ENCODE results near the gene MAP7. TPM values are rescaled to one million over a fixed set of nuclear protein-coding genes. Genes with fewer than 3 reads are reported as not detected.

The MAP7 gene
- total and polyA plus RNA-seq, 9 of the 15 experiments (the other 6 are each of a cell fraction or from before 2014, with no cell fraction given): 0.76 to 7.7 (median 3.9) TPM

- no peak overlapping the region for H3K27ac ChIP-seq (ENCODE audit: extremely low read depth, low read depth, low read length)
- CTCF ChIA-PET (ENCODE audit: low intra/inter-chr PET ratio): no interaction called here
- intact Hi-C loops (cut with micrococcal nuclease): no loop called here
- no peak overlapping the region for H3K9ac ChIP-seq (ENCODE audit: insufficient read depth in 1 of 2, low read depth in 2 of 2, low read length in 2 of 2)
- 18% methylated on average over 5 of the region's 5 CpGs for WGBS (ENCODE audit: insufficient coverage, low coverage, missing lambda C conversion rate)
- no peak overlapping the region for H3K4me2 ChIP-seq (ENCODE audit: insufficient read depth, low read length)
- peaks cover 0 to under 1% of the 10 kb centered on the region in 2 experiments; a peak in 1 of 5 replicates for H3K4me1 ChIP-seq (replicated peaks in 1 of 2; ENCODE audit: control insufficient read depth in 2 of 2, insufficient read depth in 2 of 2, low read length in 2 of 2)
- no peaks in the 10 kb centered on the region for H3K79me2 ChIP-seq (ENCODE audit: control insufficient read depth, insufficient read depth, low read length)
- no peak overlapping the region for H3K4me3 ChIP-seq
- BruUV-seq (replicated peaks): no TSS peak
- TF ChIP-seq POLR3G (IDR thresholded peaks at IDR 0.05; ENCODE audit: extremely low read depth, insufficient read length, insufficient replicate concordance) (no peak), NFE2 (IDR thresholded peaks at IDR 0.05; ENCODE audit: low read depth) (no peak), RBM22 (IDR thresholded peaks at IDR 0.05; ENCODE audit: low read depth, low read length, poor library complexity, severe bottlenecking) (no peak), ZNF407 (IDR thresholded peaks at IDR 0.05; ENCODE audit: low read depth) (no peak), NFYB (IDR thresholded peaks at IDR 0.05; ENCODE audit: extremely low read depth, insufficient read length) (no peak), JUN (IDR thresholded peaks at IDR 0.05; ENCODE audit: borderline replicate concordance, low read depth, low read length) (no peak), JUN (CRISPR knock-in tag; IDR thresholded peaks at IDR 0.05; ENCODE audit: borderline replicate concordance) (no peak), HSF4 (CRISPR knock-in tag; IDR thresholded peaks at IDR 0.05; ENCODE audit: borderline replicate concordance) (no peak), MAFK (IDR thresholded peaks at IDR 0.05; ENCODE audit: low read length) (no peak)
- TF ChIP-seq, protein P1, sequence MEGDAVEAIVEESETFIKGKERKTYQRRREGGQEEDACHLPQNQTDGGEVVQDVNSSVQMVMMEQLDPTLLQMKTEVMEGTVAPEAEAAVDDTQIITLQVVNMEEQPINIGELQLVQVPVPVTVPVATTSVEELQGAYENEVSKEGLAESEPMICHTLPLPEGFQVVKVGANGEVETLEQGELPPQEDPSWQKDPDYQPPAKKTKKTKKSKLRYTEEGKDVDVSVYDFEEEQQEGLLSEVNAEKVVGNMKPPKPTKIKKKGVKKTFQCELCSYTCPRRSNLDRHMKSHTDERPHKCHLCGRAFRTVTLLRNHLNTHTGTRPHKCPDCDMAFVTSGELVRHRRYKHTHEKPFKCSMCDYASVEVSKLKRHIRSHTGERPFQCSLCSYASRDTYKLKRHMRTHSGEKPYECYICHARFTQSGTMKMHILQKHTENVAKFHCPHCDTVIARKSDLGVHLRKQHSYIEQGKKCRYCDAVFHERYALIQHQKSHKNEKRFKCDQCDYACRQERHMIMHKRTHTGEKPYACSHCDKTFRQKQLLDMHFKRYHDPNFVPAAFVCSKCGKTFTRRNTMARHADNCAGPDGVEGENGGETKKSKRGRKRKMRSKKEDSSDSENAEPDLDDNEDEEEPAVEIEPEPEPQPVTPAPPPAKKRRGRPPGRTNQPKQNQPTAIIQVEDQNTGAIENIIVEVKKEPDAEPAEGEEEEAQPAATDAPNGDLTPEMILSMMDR (IDR thresholded peaks at IDR 0.05 in 2 of 3, conservative IDR thresholded peaks at IDR 0.05 in 1 of 3; ENCODE audit: insufficient read depth in 2 of 3, low read depth in 1 of 3, low read length in 3 of 3): no peak
- TF ChIP-seq, protein P2, sequence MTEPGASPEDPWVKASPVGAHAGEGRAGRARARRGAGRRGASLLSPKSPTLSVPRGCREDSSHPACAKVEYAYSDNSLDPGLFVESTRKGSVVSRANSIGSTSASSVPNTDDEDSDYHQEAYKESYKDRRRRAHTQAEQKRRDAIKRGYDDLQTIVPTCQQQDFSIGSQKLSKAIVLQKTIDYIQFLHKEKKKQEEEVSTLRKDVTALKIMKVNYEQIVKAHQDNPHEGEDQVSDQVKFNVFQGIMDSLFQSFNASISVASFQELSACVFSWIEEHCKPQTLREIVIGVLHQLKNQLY (CRISPR knock-in tag; conservative IDR thresholded peaks at IDR 0.05): no peak
- no peaks in the 10 kb centered on the region for H4K20me1 ChIP-seq (replicated peaks; ENCODE audit: control insufficient read depth, insufficient read depth, low read length)
- ATAC-seq (no peak), FAIRE-seq (no peak), DNase-seq (ENCODE audit: extremely low read depth in 1 of 4, low spot score in 3 of 4) (no peak)
- in situ Hi-C loops (cut with MboI): no loop called here
- H3K36me3 ChIP-seq (ENCODE audit: control insufficient read depth, insufficient read depth, low read length): no peaks in the 10 kb centered on the region
- H3K9me3 ChIP-seq (replicated peaks; ENCODE audit: control insufficient read depth, insufficient read depth, low read depth, low read length): no peaks in the 10 kb centered on the region
- no peak overlapping the region for H2AFZ ChIP-seq (ENCODE audit: low read depth, low read length)
- no peaks in the 10 kb centered on the region for H3K27me3 ChIP-seq (ENCODE audit: control insufficient read depth in 2 of 2, insufficient read depth in 2 of 2, low read length in 2 of 2)
- POLR2A ChIA-PET: interaction anchor here (0.6 to 1.0 kb wide), 2 partner anchors 12 to 17 kb away, joined by 3 read pairs; no protein-coding TSS in a partner anchor
- H3K9me1 ChIP-seq (ENCODE audit: control insufficient read depth, insufficient read depth, low read length): no peaks in the 10 kb centered on the region
These were observed 44.0 kb downstream of the MAP7 start for GRCh38 chr6:136506124-136506799.
